GM21447 (cell line): ENCODE data around the gene TMEM234.

Experiments used
- ATAC-seq: cut with Tn5 transposase; IDR thresholded peaks from one replicate; pipeline ENCODE4 v1.9.1; 2021; ENCODE audit not compliant: unreplicated experiment

Gene TMEM234

DNA sequence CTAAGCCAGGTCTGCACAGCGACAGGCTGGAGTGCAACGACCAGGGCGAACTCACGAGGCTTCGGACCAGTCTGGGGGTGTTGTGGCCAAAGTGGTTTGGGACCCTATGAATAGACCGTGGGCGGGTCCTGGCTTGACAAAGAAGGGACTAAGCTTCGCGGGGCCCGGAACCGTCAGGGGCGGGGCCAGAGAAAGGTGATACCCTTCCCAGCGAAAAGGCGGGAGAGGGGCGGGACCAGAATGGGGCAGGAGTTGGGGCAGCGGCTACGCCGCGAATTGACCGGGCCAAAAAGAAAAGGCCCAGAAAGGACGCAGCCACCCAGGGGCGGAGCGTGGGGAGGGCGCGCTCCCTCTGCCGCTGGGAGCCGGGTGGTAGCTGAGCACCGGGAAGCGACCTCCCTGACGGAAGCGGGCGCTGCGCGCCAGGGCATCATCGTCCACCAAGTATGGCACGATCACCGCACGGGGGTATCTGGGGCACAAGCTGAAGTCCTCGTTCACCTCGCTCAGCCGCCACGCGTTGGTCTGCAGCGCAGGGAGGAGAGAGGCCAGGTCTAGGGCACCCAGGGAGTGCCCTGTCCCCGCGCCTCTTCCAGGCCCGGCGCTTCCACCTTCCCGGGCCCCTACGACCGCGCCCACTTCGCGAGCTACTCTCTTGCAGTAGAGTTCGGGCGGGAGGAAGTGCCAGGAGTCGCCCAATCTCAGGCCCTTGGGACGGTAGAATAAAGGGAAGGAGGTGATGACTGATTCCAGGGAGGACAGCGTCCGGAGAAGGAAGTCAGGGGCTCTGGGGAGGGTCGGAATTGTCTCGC lies 18.2 kb upstream of the TMEM234 start:
- ATAC-seq = no peak

- ATAC-seq = no peak
Observed at GRCh38 chr1:32239790-32240139, 17.6 kb upstream of the TMEM234 start.

- ATAC-seq = no peak
Observed at GRCh38 chr1:32239337-32239736, 17.2 kb upstream of the TMEM234 start.

DNA sequence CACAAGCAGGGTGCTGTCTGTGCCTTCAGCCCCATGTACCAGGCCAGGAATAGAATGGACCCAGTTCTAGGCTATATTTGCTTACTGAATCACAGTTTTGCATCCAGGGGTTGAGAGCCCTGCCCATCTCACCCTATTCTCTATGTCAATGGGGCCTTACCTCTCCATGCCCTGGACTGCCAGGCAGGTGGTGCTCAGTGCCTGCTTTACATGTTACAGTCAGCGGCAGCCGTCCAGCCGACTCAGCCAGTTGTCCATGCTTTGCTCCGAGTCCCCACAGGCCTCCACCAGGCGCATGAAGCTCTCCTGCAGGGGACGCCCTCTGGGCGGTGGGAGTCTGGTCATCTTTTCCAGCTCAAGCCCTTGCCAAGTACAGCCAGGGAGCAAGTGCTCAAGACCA lies 12.6 kb upstream of the TMEM234 start:
- ATAC-seq = no peak

- ATAC-seq = no peak
Observed at GRCh38 chr1:32232558-32233304, 10.6 kb upstream of the TMEM234 start.

DNA sequence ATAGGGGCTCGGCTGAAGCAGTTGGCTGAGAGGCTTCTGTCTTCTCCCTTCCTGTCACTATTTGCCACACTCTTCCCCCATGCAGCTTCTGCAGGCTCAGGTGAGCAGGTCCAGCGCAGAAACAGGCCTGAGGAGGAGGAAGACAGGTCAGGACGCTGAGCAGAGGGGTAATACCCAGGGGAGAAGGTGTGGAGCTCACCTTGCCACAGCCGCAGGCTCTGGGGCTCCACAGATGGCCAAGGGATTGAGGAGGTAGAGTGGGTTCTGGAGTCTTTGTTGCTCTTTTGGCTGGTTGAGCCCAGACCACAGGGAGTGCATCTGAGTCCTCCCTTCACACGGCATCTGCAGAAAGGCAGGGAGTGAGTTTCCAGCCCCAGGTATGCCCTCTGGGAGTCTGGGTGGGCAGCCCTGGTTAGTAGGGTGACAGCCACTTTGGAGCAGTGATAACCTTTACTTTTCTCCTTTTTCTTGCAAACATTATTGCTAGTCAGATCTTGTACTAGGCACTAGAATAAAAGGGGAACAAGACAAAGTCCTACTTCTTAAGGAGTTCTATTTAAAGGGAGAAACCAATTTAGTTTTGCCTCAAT lies 9.8 kb upstream of the TMEM234 start:
- no peak for ATAC-seq

GRCh38 chr1:32228771-32229170 lies 6.6 kb upstream of the TMEM234 start:
- ATAC-seq = no peak

DNA sequence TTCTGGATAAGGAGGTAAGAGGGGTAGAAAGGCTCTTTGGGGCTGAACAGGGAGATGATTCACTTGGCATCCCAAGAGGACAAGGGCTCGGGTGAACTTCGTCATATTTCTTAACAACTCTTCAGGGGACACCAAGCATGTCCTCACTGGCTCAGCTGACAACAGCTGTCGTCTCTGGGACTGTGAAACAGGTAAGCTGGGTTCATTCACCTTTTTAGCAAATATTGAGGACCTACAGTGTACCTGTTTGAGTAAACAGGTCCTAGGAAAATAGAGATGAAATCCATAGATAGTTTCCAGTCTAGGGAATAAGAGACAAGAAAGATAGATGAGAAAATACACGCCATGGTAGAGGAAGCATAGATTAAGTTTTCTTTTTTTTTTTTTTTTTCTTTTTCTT lies 2.1 kb upstream of the TMEM234 start:
- no peak for ATAC-seq

DNA sequence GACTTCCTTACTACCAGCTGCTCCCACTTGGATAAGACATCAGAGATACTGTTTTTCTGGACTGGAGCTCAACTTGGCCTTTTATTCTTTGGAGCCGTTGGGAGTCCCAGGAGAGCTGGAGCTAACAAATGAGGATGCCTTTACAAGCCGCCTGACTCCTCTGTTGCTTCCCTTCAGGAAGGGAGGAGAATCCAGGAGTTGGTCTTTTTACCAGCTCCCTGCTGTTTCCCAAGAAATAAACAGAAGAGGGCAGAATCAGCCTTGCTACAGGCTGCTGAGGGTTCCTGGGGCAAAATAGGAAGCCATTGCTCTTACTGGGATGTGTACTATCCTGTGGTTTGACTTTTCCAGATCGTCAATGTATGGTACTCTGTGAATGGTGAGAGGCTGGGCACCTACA lies 1.5 kb upstream of the TMEM234 start:
- no peak for ATAC-seq

DNA sequence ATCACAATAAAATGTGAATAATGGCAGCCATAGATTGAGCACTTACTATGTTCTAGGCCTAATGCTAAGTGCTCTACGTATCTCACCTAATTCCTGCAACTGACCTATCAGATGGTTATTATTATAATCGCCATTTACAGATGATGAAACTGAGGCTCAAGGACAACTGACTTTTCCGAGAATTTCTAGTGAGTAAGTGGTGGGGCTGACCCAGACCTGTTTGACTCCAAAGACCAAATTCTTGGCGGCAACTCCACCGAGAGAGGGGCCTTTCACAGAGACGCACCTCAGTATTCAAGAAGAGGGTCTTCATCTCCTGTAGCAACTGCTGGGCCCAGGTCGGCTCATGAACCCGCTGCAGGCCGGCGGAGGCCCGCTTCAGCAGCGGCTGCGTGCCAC lies 573 bp downstream of the TMEM234 start:
- ATAC-seq = no peak

- no peak for ATAC-seq
Observed at GRCh38 chr1:32220746-32221580, 1.2 kb downstream of the TMEM234 start.

DNA sequence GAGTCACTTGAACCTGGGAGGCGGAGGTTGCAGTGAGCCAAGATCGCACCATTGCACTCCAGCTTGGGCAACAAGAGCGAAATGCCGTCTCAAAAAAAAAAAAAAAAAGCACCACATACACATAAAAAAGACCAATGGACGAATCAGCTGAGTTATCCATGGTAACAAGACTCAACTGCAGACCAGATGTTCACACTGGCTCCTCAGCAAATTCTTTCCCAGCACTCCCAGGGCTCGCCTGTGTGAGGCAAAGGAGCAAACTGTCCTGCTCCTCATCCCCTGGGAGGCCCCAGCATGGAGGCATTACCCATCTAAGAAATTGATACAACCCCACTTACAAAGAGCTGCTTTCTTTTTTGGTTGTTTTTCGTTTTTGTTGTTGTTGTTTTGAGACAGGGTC lies 3.1 kb downstream of the TMEM234 start:
- ATAC-seq = no peak

GRCh38 chr1:32216566-32216965 lies 5.6 kb downstream of the TMEM234 start:
- ATAC-seq = no peak

- ATAC-seq = no peak
Observed at GRCh38 chr1:32215629-32216480, 6.3 kb downstream of the TMEM234 start.

- no peak for ATAC-seq
Observed at GRCh38 chr1:32208891-32209328, 13.2 kb downstream of the TMEM234 start, which contains the start of gene DCDC2B. DCDC2B (plus strand) TSS chr1:32209089; CDS start chr1:32209094, 5 bp downstream.

- ATAC-seq = no peak
Observed at GRCh38 chr1:32208469-32208868, 13.7 kb downstream of the TMEM234 start.

DNA sequence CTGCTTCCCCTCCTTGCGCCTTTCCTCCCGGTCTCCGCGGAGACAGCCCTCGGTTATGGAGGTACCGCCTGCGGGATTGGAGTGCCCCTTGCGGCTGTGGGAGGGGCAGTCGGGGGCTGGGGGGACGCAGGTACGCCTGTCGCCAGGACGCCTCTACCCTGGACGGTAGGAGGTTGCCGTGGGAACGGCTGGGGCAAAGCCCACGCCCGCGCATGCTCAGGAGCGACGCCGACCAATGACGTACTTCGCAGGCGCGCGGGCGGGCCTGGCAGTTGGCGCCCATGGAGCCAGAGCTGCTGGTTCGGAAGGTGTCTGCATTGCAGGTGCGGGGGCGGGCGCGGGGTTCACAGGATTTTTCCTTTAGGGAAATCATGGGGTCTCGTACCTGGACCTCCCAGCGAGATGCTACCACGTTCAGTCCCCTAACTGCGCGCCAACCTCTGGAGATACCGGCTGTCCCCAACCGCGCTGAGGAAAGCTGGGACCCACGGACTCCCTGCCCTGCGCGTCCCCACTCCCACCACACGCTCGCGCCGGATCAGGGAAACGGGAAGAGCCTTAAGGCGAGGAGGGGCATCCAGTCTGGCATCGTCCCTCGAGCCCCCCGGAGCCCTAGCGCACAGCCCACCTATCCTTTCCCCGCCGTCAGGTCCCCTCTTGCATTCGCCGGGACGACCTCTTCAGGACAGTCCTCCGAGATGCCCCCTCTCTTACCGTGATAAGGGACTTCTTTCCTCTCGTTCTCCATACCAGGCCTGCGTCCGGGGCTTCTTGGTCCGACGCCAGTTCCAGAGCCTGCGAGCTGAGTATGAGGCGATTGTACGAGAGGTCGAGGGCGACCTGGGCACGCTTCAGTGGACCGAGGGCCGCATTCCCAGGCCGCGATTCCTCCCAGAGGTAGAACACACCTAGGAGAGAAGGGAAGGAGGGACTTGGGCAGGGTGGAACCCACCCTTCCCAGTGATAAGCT lies 16.5 kb downstream of the TMEM234 start, which contains the start of gene IQCC:
IQCC (plus strand) TSS at position 271 of the 970 bp plus-strand sequence; CDS start at position 282, 11 bp downstream.
- ATAC-seq = peak; percentile 45

DNA sequence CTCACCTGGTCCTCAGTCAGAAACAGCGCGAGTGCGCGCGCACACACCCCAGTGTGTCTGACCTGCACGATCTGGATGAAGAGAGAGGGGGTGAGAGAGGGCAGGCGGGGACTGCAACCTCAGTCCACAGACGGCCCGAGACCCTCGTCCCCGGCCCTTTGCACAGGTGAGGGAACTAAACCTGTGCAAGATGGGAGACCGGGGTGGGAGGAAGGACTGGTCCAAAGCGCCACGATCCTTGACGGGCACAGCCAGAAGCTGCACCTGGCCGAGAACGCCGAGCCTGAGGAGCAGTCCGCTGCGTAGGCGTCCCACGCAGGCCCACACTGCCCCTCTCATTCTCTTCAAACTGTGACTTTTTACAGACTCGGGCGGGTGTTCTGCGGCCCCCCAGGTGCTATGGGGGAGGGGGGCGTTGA lies 17.2 kb downstream of the TMEM234 start:
- ATAC-seq = no peak
